Gastroesophageal sphincter (tissue), 3 donors: ENCODE data around the gene NRXN2.
"Not testable (repeated sequence)": the region's sequence is repeated elsewhere in the genome, so short reads cannot be mapped to it uniquely, and the experiment has no call there.

Experiments used
- POLR2AphosphoS5 ChIP-seq: sonication (generic); formaldehyde crosslinking; IDR thresholded peaks from one replicate; pipeline ENCODE4 v1.6.1; 2017; ENCODE audit warnings: antibody characterized with exemption
- TF ChIP-seq, protein P1 (sequence below), 4 experiments: fragments of 200-600 bp in 2 of 4; fragments of 450-650 bp in 2 of 4; sonication (generic) in 1 of 4; IDR thresholded peaks; one replicate each; pipeline ENCODE4 v1.5.1; 2017 to 2019; ENCODE audit warnings: antibody characterized with exemption in 4 of 4, mild to moderate bottlenecking in 2 of 4, moderate library complexity in 2 of 4

DNA sequence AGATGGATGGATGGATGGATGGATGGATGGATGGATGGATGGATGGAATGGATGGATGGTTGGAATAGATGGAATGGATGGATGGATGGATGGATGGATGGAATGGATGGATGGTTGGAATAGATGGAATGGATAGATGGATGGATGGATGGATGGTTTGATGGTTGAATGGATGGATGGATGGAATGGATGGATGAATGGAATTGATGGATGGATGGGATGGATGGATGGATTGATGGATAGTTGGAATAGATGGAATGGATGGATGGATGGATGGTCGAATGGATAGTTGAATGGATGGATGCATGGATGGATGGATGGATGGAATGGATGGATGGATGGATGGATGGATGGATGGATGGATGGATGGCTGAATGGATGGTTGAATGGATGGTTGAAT lies 127.1 kb downstream of the NRXN2 start:
- TF ChIP-seq, protein P1, sequence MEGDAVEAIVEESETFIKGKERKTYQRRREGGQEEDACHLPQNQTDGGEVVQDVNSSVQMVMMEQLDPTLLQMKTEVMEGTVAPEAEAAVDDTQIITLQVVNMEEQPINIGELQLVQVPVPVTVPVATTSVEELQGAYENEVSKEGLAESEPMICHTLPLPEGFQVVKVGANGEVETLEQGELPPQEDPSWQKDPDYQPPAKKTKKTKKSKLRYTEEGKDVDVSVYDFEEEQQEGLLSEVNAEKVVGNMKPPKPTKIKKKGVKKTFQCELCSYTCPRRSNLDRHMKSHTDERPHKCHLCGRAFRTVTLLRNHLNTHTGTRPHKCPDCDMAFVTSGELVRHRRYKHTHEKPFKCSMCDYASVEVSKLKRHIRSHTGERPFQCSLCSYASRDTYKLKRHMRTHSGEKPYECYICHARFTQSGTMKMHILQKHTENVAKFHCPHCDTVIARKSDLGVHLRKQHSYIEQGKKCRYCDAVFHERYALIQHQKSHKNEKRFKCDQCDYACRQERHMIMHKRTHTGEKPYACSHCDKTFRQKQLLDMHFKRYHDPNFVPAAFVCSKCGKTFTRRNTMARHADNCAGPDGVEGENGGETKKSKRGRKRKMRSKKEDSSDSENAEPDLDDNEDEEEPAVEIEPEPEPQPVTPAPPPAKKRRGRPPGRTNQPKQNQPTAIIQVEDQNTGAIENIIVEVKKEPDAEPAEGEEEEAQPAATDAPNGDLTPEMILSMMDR (IDR thresholded peaks at IDR 0.05): not testable (repeated sequence)
- TF ChIP-seq POLR2AphosphoS5: not testable (repeated sequence)
